Superior temporal gyrus (tissue), 1 donor: Measurements from ENCODE around the gene UCP3.
"Not testable (repeated sequence)": the region's sequence is repeated elsewhere in the genome, so short reads cannot be mapped to it uniquely, and the experiment has no call there.

Source experiments
- DNase-seq: peaks from one replicate; pipeline ENCODE4 v3.0.0-alpha.2; 2016; ENCODE audit errors: extremely low spot score

UCP3 gene

GRCh38 chr11:74000307-74001133 is 8.4 kb downstream of the UCP3 start:
- DNase-seq: no peak

- no peak for DNase-seq
Observed at GRCh38 chr11:73999581-74000306, 9.1 kb downstream of the UCP3 start.

DNA sequence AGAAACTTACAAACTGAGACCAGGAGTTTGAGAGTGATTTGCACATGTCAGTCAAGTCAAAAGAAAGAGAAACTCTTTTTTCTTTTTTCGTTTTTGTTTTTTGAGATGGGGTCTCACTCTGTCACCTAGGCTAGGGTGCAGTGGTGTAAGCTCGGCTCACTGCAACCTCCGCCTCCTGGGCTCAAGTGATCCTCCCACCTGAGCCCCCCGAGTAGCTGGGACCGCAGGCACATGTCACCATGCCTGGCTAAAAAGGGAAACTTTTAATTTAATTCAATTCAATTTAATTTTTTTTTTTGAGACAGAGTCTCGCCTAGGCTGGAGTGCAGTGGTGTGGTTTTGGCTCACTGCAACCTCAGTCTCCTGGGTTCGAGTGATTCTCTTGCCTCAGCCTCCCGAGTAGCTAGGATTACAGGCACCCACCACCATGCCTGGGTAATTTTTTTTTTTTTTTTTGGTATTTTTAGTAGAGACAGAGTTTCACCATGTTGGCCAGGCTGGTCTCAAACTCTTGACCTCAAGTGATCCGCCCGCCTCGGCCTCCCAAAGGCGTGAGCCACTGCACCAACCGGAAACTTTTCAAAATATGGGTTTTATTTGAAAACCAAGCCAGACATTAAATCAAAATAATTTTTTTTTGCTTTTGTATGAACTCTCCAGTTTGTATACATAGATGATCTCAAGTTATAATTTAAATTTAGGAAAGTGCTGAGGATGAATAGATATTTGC is 9.9 kb downstream of the UCP3 start:
- DNase-seq: no peak

GRCh38 chr11:73997120-73997770 is 11.6 kb downstream of the UCP3 start:
- no peak for DNase-seq

- DNase-seq: no peak
Observed at GRCh38 chr11:73996161-73996747, 12.6 kb downstream of the UCP3 start.

DNA sequence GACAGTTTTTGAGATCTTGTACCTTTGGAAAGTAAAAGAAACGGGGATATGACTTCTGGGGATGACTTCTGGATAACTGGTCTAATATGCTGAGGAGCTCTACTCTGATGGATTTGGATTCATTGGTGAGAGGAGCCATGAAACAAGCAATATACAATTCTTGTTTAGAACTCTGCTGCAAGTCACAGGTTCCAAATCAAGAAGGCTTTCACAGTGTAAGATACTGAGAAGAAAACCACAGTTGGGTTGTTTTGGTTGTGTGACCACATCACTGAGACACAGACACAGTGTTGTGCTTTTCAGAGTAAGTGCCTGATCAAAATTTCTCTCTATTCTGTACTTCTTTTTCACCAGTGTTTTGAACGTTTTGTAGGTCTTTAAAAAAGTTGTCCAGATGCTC is 13.2 kb downstream of the UCP3 start:
- DNase-seq: no peak

GRCh38 chr11:73995247-73995646 is 13.6 kb downstream of the UCP3 start:
- DNase-seq: no peak

GRCh38 chr11:73991471-73992006 is 17.3 kb downstream of the UCP3 start:
- DNase-seq: no peak

DNA sequence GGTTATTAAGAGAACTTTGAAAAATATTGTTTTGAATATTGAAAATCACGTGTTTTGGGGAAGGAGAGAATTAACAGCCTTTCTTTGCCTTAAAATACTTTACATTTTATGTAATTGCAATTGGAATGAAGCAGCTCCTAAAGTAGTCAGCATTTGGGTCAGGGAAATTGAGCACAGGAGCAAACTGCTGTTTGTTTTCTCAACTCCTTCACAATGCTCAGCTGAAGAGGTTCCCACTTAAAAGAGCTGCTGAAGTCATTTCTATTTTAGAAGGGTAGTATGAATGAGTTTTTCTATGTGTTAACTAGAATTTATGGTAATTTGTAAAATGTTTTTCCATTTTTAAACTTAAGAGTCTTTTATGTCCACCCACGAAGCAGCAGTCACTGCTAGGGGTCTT is 18.2 kb downstream of the UCP3 start:
- DNase-seq: no peak

- no peak for DNase-seq
Observed at GRCh38 chr11:73989156-73989555, 19.7 kb downstream of the UCP3 start.

- no peak for DNase-seq
Observed at GRCh38 chr11:73988227-73988626, 20.7 kb downstream of the UCP3 start.

GRCh38 chr11:73985661-73986060 is 23.2 kb downstream of the UCP3 start:
- not testable (repeated sequence) for DNase-seq

DNA sequence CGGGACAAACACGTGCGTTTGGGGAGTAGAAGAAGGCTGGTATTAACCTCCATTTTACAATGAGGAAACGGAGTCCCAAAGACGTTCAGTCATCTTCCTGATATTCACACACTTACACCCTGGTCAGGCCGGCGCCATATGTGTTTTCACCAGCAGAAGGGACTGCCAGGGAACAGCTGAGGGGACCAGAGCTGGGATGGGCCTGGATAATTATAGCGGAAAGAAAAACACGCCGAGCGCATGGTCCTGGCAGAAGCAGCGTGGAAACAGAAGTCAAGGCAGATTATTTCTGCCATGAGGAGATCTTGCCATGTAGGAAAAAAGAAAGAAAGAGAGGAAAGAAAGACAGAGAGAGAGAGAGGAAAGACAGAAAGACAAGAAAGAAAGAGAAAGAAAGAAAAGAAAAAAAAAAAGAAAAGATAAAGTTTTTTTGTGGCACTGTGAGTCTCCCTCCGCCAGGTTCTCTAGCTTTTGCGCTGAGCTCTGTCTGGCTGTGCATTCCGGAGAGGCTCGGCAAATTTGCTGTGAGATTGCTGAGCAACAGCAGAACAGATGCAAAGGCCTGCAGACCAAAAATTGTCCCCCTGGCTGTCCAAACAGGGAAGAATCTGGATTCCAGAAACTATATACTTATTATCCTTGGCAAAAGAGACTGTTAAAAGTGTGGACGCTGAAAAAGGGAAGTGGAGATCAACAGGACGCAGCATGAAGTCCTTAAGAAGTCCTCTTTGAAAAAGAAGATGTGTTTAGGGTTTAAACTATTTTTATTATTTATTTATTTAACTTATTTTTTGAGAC is 24.9 kb downstream of the UCP3 start:
- DNase-seq: no peak

DNA sequence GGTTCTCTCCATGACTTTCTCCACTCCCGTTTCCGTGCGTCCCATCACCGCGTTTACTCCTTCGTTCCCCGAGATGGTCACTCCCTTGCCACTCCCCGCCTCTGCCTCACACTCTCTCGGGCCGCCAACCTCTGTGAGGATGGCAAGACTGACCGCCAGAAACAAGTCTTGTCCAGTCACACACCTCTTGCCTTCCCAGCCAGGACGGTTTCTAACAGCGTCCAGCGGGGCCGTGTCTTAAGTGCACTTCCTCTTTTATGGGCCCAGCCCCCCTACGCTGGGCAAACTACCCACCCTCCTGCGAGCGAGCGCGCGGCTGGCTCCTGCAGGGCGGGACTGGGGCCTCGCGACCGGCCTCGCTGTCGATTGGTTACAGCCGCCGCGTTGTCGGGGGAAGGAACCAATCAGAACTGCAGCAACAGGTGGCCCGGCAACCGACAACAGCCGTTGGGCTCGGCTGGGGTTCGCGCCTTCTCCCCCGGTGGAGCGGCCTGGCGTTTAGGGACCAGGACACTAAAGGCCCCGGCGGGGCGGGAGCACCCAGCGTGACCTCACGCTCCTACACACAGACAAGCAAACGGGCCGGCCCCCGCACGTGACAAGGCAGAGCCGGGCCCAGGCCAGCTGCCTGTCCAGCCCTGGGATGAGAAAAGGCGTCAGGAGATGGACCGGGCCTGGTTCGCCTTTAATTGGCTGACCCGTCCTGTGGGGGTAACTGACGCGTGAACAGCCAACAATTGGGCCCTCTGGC is 25.7 kb downstream of the UCP3 start:
- peak; percentile 93 for DNase-seq

- DNase-seq: peak; percentile 65
Observed at GRCh38 chr11:73982595-73982989, 26.3 kb downstream of the UCP3 start, which contains the start of gene UCP2. TSS of gene UCP2 (minus strand) at chr11:73982843. CDS start at chr11:73978378, 4,465 bp downstream.

DNA sequence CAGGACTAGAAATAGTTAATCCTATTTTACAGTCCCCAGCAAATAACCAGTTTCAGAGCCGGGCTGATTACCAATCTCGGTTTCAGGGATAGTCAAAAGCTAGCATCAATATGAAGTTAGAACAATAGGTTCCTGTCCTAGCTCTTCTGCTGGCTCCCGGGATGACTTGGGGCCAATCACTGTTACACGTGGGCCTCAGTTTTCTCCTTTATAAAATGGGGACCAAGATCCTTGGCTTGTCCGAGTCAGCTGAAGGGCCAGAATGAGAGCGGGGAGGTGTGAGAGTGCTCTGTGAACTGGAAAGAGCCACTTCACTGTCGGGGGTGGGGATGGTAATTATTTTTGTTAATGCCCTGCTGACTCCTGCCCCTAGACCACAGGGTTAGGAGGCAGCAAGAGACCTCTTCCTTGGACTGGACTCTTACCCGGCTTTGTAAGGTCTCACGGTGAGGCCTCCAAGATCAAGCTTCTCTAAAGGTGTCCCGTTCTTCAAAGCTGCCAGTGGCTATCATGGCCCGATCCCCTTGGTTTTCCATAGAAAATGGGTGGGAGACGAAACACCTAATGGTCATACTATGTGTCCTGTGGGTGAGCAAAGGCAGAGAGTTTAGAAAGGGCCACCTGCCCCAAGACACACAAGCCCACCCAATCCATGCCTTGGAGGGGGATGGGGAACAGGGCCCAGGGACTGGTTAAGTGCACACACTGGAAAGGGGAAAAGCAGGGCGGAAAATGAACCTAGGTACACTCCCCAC is 27.7 kb downstream of the UCP3 start:
- DNase-seq: no peak

GRCh38 chr11:73980001-73980961 is 28.6 kb downstream of the UCP3 start:
- no peak for DNase-seq
